GM12801 (cell line): ENCODE measurements around the gene TEKT3.

Experiments
- CTCF ChIP-seq: IDR thresholded peaks from one replicate; pipeline ENCODE4 v1.5.1; 2011; ENCODE audit warnings: control low read depth; ENCODE audit not compliant: insufficient read length; ENCODE audit errors: extremely low read depth

TEKT3 gene

GRCh38 chr17:15311996-15312395, 29.4 kb downstream of the TEKT3 start:
- no peak for TF ChIP-seq CTCF

- TF ChIP-seq CTCF, result no peak
Measured at GRCh38 chr17:15309793-15310192, 31.6 kb downstream of the TEKT3 start.

GRCh38 chr17:15309236-15309635, 32.2 kb downstream of the TEKT3 start:
- TF ChIP-seq CTCF, result no peak

- TF ChIP-seq CTCF, result no peak
Measured at GRCh38 chr17:15308758-15309157, 32.6 kb downstream of the TEKT3 start.

- no peak for TF ChIP-seq CTCF
Measured at GRCh38 chr17:15307710-15308111, 33.7 kb downstream of the TEKT3 start.

GRCh38 chr17:15303851-15304250, 37.5 kb downstream of the TEKT3 start:
- no peak for TF ChIP-seq CTCF

- TF ChIP-seq CTCF, result no peak
Measured at GRCh38 chr17:15303268-15303667, 38.1 kb downstream of the TEKT3 start.

- TF ChIP-seq CTCF, result no peak
Measured at GRCh38 chr17:15301845-15302244, 39.6 kb downstream of the TEKT3 start.
